Activated CD8-positive, alpha-beta T cell treated with anti-CD3 and anti-CD28 coated beads for 36 hours (primary cell): ENCODE measurements around the gene CDKN1A. TPM values are rescaled to one million over a fixed set of nuclear protein-coding genes. Genes with fewer than 3 reads are reported as not detected.

Experiments
- ATAC-seq: fragments of 200-7000 bp; cut with Tn5 transposase; one replicate; pipeline ENCODE4 v1.10.0; 2021; ENCODE audit warnings: mild to moderate bottlenecking, moderate library complexity
- CTCF ChIA-PET: fragments of 350-600 bp; sonication (Branson Sonifier 250); formaldehyde crosslinking; loops from one replicate; lab custom pipeline; 2021; ENCODE audit warnings: antibody characterized with exemption; lab: Charles Lee
- POLR2A ChIA-PET: fragments of 350-600 bp; sonication (Branson Sonifier 250); formaldehyde crosslinking; loops from one replicate; lab custom pipeline; 2021; ENCODE audit warnings: antibody characterized with exemption; lab: Charles Lee
- DNase-seq: peaks from one replicate; pipeline ENCODE4 v3.0.0-alpha.2; 2020
- H3K27ac Mint-ChIP-seq: one replicate; pipeline ENCODE4 v1.8.0; 2021; ENCODE audit warnings: mild to moderate bottlenecking, mixed read lengths
- H3K27me3 Mint-ChIP-seq: one replicate; pipeline ENCODE4 v1.8.0; 2021; ENCODE audit warnings: mixed read lengths
- H3K36me3 Mint-ChIP-seq: one replicate; pipeline ENCODE4 v1.8.0; 2021; ENCODE audit warnings: low read depth, mixed read lengths
- H3K4me1 Mint-ChIP-seq: one replicate; pipeline ENCODE4 v1.8.0; 2021; ENCODE audit warnings: low read depth, mixed read lengths
- H3K4me3 Mint-ChIP-seq: one replicate; pipeline ENCODE4 v1.8.0; 2021; ENCODE audit warnings: mild to moderate bottlenecking, moderate library complexity, mixed read lengths
- H3K9me3 Mint-ChIP-seq: one replicate; pipeline ENCODE4 v1.8.0; 2021; ENCODE audit warnings: mixed read lengths
- intact Hi-C: fragments of 100-400 bp; cut with micrococcal nuclease; formaldehyde crosslinking; loops from one replicate; pipeline ENCODE4 v1.10.0; 2022
- total RNA-seq, 2 experiments: library from RNA; stranded (reverse); gene quantifications; one replicate each; pipeline ENCODE4 v1.2.3, GENCODE V29; 2021
- TF ChIP-seq, protein P1 (sequence below): fragments of 200-600 bp; IDR thresholded peaks from one replicate; pipeline ENCODE4 v1.8.0; 2022; ENCODE audit warnings: antibody characterized with exemption, mild to moderate bottlenecking

Gene CDKN1A
- total RNA-seq, 2 experiments from 2014 or later, result 42.3 to 47.4 TPM

GRCh38 chr6:36706339-36706738, 27.8 kb downstream of the CDKN1A start:
- ATAC-seq (no peak), DNase-seq (no peak)
- Mint-ChIP-seq H3K27ac (no peak overlapping the region), H3K9me3 (no peaks in the 10 kb centered on the region), H3K4me1 (no peaks in the 10 kb centered on the region), H3K4me3 (no peak overlapping the region), H3K36me3 (no peaks in the 10 kb centered on the region), H3K27me3 (no peaks in the 10 kb centered on the region)
- POLR2A ChIA-PET, result interaction anchor here (0.6 kb wide), 1 partner anchor 76 kb away, joined by 3 read pairs; no protein-coding TSS in a partner anchor
- TF ChIP-seq, protein P1, sequence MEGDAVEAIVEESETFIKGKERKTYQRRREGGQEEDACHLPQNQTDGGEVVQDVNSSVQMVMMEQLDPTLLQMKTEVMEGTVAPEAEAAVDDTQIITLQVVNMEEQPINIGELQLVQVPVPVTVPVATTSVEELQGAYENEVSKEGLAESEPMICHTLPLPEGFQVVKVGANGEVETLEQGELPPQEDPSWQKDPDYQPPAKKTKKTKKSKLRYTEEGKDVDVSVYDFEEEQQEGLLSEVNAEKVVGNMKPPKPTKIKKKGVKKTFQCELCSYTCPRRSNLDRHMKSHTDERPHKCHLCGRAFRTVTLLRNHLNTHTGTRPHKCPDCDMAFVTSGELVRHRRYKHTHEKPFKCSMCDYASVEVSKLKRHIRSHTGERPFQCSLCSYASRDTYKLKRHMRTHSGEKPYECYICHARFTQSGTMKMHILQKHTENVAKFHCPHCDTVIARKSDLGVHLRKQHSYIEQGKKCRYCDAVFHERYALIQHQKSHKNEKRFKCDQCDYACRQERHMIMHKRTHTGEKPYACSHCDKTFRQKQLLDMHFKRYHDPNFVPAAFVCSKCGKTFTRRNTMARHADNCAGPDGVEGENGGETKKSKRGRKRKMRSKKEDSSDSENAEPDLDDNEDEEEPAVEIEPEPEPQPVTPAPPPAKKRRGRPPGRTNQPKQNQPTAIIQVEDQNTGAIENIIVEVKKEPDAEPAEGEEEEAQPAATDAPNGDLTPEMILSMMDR, result no peak
- CTCF ChIA-PET, result interaction anchor here (1.4 kb wide), 1 partner anchor 26 kb away, joined by 3 read pairs; no protein-coding TSS in a partner anchor
- intact Hi-C loops, result no loop called here

GRCh38 chr6:36712816-36713215, 34.3 kb downstream of the CDKN1A start:
- Mint-ChIP-seq H3K4me1 (no peaks in the 10 kb centered on the region), H3K4me3 (no peak overlapping the region), H3K27me3 (no peaks in the 10 kb centered on the region), H3K27ac (peak overlapping the region; percentile 1), H3K9me3 (no peaks in the 10 kb centered on the region), H3K36me3 (no peaks in the 10 kb centered on the region)
- TF ChIP-seq, protein P1, result no peak
- intact Hi-C loops, result no loop called here
- DNase-seq (no peak), ATAC-seq (no peak)
- ChIA-PET CTCF (no interaction called here), POLR2A (no interaction called here)

- no peak overlapping the region for H3K27ac Mint-ChIP-seq
- H3K27me3 Mint-ChIP-seq, result no peaks in the 10 kb centered on the region
- no peak overlapping the region for H3K4me3 Mint-ChIP-seq
- DNase-seq (no peak), ATAC-seq (no peak)
- H3K4me1 Mint-ChIP-seq, result no peaks in the 10 kb centered on the region
- H3K9me3 Mint-ChIP-seq, result no peaks in the 10 kb centered on the region
- CTCF ChIA-PET, result interaction anchor here (1.4 to 1.5 kb wide), 2 partner anchors 9 to 99 kb away, joined by 3 to 4 read pairs; no protein-coding TSS in a partner anchor
- H3K36me3 Mint-ChIP-seq, result no peaks in the 10 kb centered on the region
- TF ChIP-seq, protein P1, result no peak
- intact Hi-C loops, result no loop called here
- POLR2A ChIA-PET, result no interaction called here
Measured at GRCh38 chr6:36713846-36714245, 35.3 kb downstream of the CDKN1A start.

DNA sequence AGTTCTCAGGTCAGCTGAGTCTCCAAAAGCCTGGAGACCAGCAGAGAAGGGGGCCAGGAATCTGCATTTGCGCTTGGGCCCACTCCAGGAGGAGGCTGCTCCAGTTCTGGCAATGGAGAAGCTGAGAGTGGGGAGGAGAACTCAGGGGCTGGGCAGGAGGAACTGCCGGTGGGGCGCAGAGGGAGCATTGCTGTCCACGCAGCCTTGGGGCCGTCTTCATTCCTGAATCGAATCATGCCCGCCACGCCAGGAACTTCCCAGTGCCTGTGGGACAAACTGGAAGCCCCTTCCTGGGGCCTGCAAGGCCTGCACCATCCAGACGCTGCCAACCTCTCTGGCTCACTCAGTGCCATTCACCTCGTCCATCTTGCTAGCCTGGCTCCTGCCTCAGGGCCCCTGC, 36.0 kb downstream of the CDKN1A start:
- intact Hi-C loops, result no loop called here
- H3K36me3 Mint-ChIP-seq, result no peaks in the 10 kb centered on the region
- H3K27me3 Mint-ChIP-seq, result no peaks in the 10 kb centered on the region
- ChIA-PET CTCF (interaction anchor here (1.4 to 1.5 kb wide), 2 partner anchors 9 to 100 kb away, joined by 3 to 4 read pairs; no protein-coding TSS in a partner anchor), POLR2A (no interaction called here)
- H3K4me1 Mint-ChIP-seq, result no peaks in the 10 kb centered on the region
- no peak for DNase-seq
- TF ChIP-seq, protein P1, result no peak
- H3K27ac Mint-ChIP-seq, result no peak overlapping the region
- no peak for ATAC-seq
- no peak overlapping the region for H3K4me3 Mint-ChIP-seq
- no peaks in the 10 kb centered on the region for H3K9me3 Mint-ChIP-seq

DNA sequence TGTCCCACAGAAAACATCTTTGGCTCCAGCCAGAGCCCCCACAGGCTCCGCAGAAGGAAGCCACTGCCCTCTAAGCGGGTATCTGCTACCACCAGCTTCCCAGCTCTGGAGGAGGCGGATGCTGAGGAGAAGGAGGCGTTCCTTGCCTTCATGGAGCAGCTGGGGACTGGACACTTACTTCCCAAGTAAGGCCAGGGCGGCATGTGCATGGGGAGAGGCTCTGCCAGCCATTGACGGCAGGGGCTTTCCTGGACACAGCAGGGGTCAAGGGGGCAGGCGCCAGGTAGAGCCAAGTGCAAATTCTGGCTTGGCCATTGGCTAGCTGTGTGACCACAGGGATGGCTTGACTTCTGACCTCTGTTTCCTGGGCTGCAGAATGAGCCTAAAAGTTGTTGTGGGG, 37.0 kb downstream of the CDKN1A start:
- TF ChIP-seq, protein P1, result no peak
- POLR2A ChIA-PET, result no interaction called here
- intact Hi-C loops, result no loop called here
- Mint-ChIP-seq H3K36me3 (no peaks in the 10 kb centered on the region), H3K27me3 (no peaks in the 10 kb centered on the region), H3K4me3 (no peak overlapping the region), H3K9me3 (no peaks in the 10 kb centered on the region), H3K27ac (no peak overlapping the region), H3K4me1 (no peaks in the 10 kb centered on the region)
- DNase-seq (no peak), ATAC-seq (no peak)
- CTCF ChIA-PET, result interaction anchor here (1.1 to 1.5 kb wide), 2 partner anchors 10 to 51 kb away, joined by 3 to 5 read pairs; no protein-coding TSS in a partner anchor
